ENCODE measurements around the gene ST8SIA1. TPM values are rescaled to one million over a fixed set of nuclear protein-coding genes. Genes with fewer than 3 reads are reported as not detected.

The ST8SIA1 gene
- 0.06 to 0.07 TPM in 2 of 5 replicates, not detected in the others for total RNA-seq (2022; extraction: Qiagen RNA extraction)

GRCh38 chr12:22334410-22335100 lies at the start of gene ST8SIA1:
ST8SIA1 (minus strand) TSS chr12:22334707; CDS start chr12:22334232, 475 bp downstream.

Other genes starting within 250 kb of the ST8SIA1 start
- gene C2CD5, start 209.8 kb upstream of the ST8SIA1 start, total RNA-seq (2022; extraction: Qiagen RNA extraction), result 10.0 to 13.6 TPM (median 12.8 TPM) in 5 replicates

All from A549 treated with AZD2906 at 1 μM for 4 hours (cell line).